K562 (cell line): ENCODE measurements around the gene FSCN2. TPM values are rescaled to one million over a fixed set of nuclear protein-coding genes. Genes with fewer than 3 reads are reported as not detected.

Source experiments
- ATF7 ChIP-seq: fragments of 450-650 bp; IDR thresholded peaks from 2 replicates; pipeline ENCODE4 v1.7.1; 2014; ENCODE audit warnings: mild to moderate bottlenecking, moderate library complexity
- CCNT2 ChIP-seq: IDR thresholded peaks from 2 replicates; pipeline ENCODE4 v1.6.1; 2011; ENCODE audit warnings: borderline replicate concordance, low read depth, mild to moderate bottlenecking, moderate library complexity, mixed read lengths, low read length; ENCODE audit not compliant: insufficient read length; ENCODE audit errors: extremely low read depth
- ETS1 ChIP-seq: conservative IDR thresholded peaks from 2 replicates; pipeline ENCODE4 v1.6.1; 2011; ENCODE audit warnings: low read depth, mild to moderate bottlenecking, low read length; ENCODE audit not compliant: control insufficient read depth
- ETV5 ChIP-seq: sonication (generic); formaldehyde crosslinking; IDR thresholded peaks from 2 replicates; pipeline ENCODE4 v1.4.0; 2020; ENCODE audit warnings: low read depth, mild to moderate bottlenecking, missing genetic modification reagents
- FOXM1 ChIP-seq, 2 experiments: fragments of 450-650 bp in 1 of 2; sonication (generic) in 1 of 2; formaldehyde crosslinking in 1 of 2; IDR thresholded peaks; 2 replicates each; pipeline versions ENCODE4 v1.6.1 to v1.9.0; 2017 to 2022; ENCODE audit warnings: low read depth in 2 of 2, mild to moderate bottlenecking in 2 of 2, missing genetic modification reagents in 1 of 2, moderate library complexity in 1 of 2
- HMGN3 ChIP-seq: IDR thresholded peaks from 2 replicates; pipeline ENCODE4 v1.6.1; 2011; ENCODE audit warnings: borderline replicate concordance, low read depth, mild to moderate bottlenecking, mixed read lengths, low read length; ENCODE audit not compliant: insufficient read length; ENCODE audit errors: extremely low read depth
- POLR3G ChIP-seq: IDR thresholded peaks from 2 replicates; pipeline ENCODE4 v1.6.1; 2011; ENCODE audit not compliant: insufficient read length, insufficient replicate concordance; ENCODE audit errors: extremely low read depth
- RBM25 ChIP-seq: fragments of 200-400 bp; formaldehyde crosslinking; IDR thresholded peaks from 2 replicates; pipeline ENCODE4 v1.6.1; 2018; ENCODE audit warnings: low read length, low read depth, moderate library complexity; ENCODE audit not compliant: severe bottlenecking
- SNAPC5 ChIP-seq: fragments of 250-450 bp; sonication (Bioruptor Pico); IDR thresholded peaks from 2 replicates; pipeline ENCODE4 v1.8.0; 2021; ENCODE audit warnings: moderate library complexity, mild to moderate bottlenecking, inconsistent platforms
- TFAP4 ChIP-seq: sonication (generic); formaldehyde crosslinking; IDR thresholded peaks from 2 replicates; pipeline ENCODE4 v1.8.0; 2022; ENCODE audit warnings: missing genetic modification reagents, mild to moderate bottlenecking, moderate library complexity, borderline replicate concordance
- ZNF282 ChIP-seq: sonication (generic); formaldehyde crosslinking; IDR thresholded peaks from 2 replicates; pipeline ENCODE4 v1.8.1; 2023; ENCODE audit warnings: missing genetic modification reagents
- ZNF609 ChIP-seq: sonication (generic); formaldehyde crosslinking; IDR thresholded peaks from 2 replicates; pipeline ENCODE4 v1.8.1; 2023; ENCODE audit warnings: missing genetic modification reagents, mild to moderate bottlenecking, borderline replicate concordance
- ZNF644 ChIP-seq: fragments of 200-800 bp; sonication (Bioruptor generic); IDR thresholded peaks from 2 replicates; pipeline ENCODE4 v1.6.1; 2016; ENCODE audit warnings: low read depth, missing genetic modification characterization, missing compliant biosample characterization
- polyA plus RNA-seq, 8 experiments: library from polyadenylated mRNA; depleted of rRNA in 4 of 8; stranded (reverse) in 5 of 8; unstranded in 3 of 8; fragments of >200 nt; fragmentation: Nextera tagmentation in 2 of 8; fragmentation: Illumina TruSeq in 1 of 8; extraction: Ambion mirVana in 2 of 8; extraction: Trizol in 1 of 8; gene quantifications; 2 replicates each; pipeline versions ENCODE4 v1.2.1 to v1.2.3, GENCODE V29; 2011 to 2014; ENCODE audit warnings: inconsistent platforms in 1 of 8, missing spikeins in 1 of 8
- total RNA-seq, 7 experiments: library from RNA; depleted of rRNA in 6 of 7; stranded (reverse); fragments of >200 nt in 6 of 7; fragmentation: Illumina TruSeq in 2 of 7; extraction: Trizol in 2 of 7; gene quantifications; 2 replicates each; pipeline versions ENCODE4 v1.2.1 to v1.2.3, GENCODE V29; 2011 to 2021; ENCODE audit warnings: low replicate concordance in 1 of 7
- TF ChIP-seq, protein P1 (sequence below): fragments of 250-450 bp; sonication (Bioruptor Pico); IDR thresholded peaks from 2 replicates; pipeline ENCODE4 v1.8.0; 2022; ENCODE audit warnings: moderate library complexity, mild to moderate bottlenecking, inconsistent platforms
- TF ChIP-seq, protein P2 (sequence below): fragments of 200-800 bp; sonication (Bioruptor generic); IDR thresholded peaks from 2 replicates; pipeline ENCODE4 v1.6.1; 2017; ENCODE audit warnings: missing genetic modification characterization, missing compliant biosample characterization

Gene FSCN2
- total and polyA plus RNA-seq, 9 of the 15 experiments (the other 6 are each of a cell fraction or from before 2014, with no cell fraction given), result 0.08 TPM; not detected in 8

DNA sequence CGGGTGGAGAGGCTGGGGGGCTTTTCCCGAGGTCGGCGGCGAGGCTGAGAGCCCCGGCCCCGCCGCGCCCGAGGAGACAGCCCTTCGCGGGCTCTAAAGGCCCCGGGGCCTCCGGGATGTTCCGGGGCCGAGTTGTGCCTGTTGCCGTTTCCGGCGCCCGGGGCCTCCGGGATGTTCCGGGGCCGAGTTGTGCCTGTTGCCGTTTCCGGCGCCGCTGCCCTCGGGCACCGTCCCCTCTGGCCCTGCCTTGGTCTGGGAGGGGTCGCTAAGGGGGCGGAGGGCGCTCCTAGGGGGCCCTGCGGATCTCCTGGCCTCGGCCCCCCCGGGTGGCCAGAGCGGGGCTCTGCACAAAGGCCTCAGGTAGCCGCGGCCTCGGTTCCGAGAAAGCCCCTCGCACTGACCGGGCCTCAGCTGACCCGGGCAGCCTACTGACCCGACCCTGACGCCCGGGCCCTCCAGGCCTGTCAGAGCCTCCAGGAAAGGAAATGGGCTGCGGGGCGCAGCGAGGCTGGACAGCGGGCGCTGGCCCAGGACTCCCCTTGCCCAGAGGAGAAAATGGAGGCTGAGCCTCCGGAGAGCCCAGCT, 39.8 kb upstream of the FSCN2 start (continued):
- TF ChIP-seq RBM25 (no peak), ETV5 (CRISPR knock-in tag) (peak; percentile 10; the same call in 1 of the 2 replicates), ATF7 (0 out of 2 replicates have a peak, but pooled peaks have one; percentile 4), ZNF609 (no peak), ZNF282 (CRISPR knock-in tag) (peak; percentile 52; the same call in 1 of the 2 replicates), FOXM1 (IDR thresholded peaks at IDR 0.05; ENCODE audit: low read depth) (no peak), FOXM1 (CRISPR knock-in tag; IDR thresholded peaks at IDR 0.05; ENCODE audit: low read depth) (0 out of 2 replicates have a peak, but pooled peaks have one; percentile 15), ETS1 (0 out of 2 replicates have a peak, but pooled peaks have one; percentile 10), TFAP4 (CRISPR knock-in tag) (peak; percentile 43; the same call in 1 of the 2 replicates), SNAPC5 (CRISPR knock-in tag) (no peak), CCNT2 (no peak), POLR3G (no peak), HMGN3 (peak; percentile 6), ZNF644 (tag) (no peak)
- TF ChIP-seq, protein P1, sequence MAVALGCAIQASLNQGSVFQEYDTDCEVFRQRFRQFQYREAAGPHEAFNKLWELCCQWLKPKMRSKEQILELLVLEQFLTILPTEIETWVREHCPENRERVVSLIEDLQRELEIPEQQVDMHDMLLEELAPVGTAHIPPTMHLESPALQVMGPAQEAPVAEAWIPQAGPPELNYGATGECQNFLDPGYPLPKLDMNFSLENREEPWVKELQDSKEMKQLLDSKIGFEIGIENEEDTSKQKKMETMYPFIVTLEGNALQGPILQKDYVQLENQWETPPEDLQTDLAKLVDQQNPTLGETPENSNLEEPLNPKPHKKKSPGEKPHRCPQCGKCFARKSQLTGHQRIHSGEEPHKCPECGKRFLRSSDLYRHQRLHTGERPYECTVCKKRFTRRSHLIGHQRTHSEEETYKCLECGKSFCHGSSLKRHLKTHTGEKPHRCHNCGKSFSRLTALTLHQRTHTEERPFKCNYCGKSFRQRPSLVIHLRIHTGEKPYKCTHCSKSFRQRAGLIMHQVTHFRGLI (CRISPR knock-in tag), result no peak
- TF ChIP-seq, protein P2, sequence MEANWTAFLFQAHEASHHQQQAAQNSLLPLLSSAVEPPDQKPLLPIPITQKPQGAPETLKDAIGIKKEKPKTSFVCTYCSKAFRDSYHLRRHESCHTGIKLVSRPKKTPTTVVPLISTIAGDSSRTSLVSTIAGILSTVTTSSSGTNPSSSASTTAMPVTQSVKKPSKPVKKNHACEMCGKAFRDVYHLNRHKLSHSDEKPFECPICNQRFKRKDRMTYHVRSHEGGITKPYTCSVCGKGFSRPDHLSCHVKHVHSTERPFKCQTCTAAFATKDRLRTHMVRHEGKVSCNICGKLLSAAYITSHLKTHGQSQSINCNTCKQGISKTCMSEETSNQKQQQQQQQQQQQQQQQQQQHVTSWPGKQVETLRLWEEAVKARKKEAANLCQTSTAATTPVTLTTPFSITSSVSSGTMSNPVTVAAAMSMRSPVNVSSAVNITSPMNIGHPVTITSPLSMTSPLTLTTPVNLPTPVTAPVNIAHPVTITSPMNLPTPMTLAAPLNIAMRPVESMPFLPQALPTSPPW (CRISPR knock-in tag), result peak; percentile 8; the same call in 1 of the 2 replicates
